GM18499 (cell line): ENCODE data around the gene PDE7B.

Experiments used
- ATAC-seq: cut with Tn5 transposase; IDR thresholded peaks from one replicate; pipeline ENCODE4 v1.9.1; 2021; ENCODE audit warnings: moderate number of reproducible peaks; ENCODE audit not compliant: insufficient read depth, unreplicated experiment

Gene PDE7B

GRCh38 chr6:135883536-135883935 is 32.0 kb downstream of the PDE7B start:
- no peak for ATAC-seq

GRCh38 chr6:135884136-135884535 is 32.6 kb downstream of the PDE7B start:
- ATAC-seq, result no peak

DNA sequence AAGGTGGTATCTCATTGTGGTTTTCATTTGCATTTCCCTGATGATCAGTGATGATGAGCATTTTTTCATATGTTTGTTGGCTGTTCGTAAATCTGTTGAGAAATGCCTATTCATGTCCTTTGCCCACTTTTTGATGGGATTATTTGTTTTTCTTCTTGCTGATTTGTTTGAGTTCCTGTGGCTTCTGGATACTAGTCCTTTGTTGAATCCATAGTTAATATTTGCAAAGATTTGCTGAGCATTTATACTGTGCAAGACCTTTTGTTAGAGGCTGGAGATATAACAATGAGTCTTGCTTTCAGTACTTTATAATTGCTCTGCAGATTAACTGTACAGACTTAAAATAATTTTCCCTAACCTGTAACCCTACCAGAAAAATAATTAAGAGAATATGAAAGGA is 35.6 kb downstream of the PDE7B start:
- ATAC-seq, result no peak

- no peak for ATAC-seq
Observed at GRCh38 chr6:135888818-135889217, 37.3 kb downstream of the PDE7B start.

GRCh38 chr6:135890876-135891275 is 39.4 kb downstream of the PDE7B start:
- ATAC-seq, result no peak

DNA sequence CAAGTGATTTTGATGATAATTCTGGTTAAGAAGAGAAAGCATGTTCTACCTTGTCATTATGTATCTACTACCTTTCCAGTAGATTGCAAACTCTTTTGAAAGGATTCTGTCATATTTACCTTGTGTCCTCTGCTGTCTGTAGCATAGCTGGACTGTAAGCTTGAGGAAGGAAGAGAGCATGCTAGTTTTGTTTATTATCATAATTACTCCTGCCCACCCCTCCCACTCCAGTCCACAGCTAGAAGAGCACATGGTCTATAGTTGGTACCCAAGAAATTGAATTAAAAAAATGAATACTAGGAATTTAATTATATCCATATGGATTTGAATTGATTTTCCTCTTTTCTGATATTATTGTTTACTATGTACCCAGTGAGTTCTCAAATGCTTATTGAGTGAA is 40.2 kb downstream of the PDE7B start:
- no peak for ATAC-seq

GRCh38 chr6:135895231-135895911 is 43.9 kb downstream of the PDE7B start:
- no peak for ATAC-seq

- ATAC-seq, result no peak
Observed at GRCh38 chr6:135897087-135897486, 45.6 kb downstream of the PDE7B start.

DNA sequence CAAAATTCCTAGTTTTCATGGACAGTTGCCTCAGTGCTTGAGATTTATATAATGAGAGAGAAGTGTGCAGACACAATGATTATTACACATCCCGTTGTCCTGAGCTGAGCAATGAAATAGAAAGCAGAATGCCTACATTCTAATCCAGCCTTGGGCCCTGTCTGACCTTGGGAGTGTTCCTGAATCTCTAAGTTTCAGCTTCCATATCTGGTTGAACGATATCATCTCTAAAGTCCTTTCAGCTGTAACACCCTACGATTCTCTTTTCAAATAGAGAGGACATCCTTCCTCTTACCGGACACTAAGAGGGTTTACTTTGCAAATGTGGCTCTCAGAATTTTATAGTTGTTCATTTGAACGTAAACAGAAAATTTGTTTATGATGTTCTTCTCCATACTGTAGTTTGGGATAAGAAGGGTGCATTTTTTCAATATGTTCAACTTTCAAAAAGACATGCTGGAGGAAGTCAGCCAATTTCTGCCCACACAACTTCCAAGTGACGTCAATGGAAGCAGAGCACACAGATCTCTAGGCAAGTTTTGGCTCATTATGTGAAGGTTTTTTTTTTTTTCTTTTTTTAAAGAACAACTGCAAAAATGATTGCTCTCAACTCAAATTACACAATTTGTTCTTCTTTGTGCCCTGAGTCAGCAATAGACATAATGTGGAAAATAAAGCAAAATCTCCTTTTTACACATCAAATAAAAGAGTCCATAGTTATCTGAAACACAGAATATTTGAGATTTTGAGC is 50.4 kb downstream of the PDE7B start:
- ATAC-seq, result no peak

DNA sequence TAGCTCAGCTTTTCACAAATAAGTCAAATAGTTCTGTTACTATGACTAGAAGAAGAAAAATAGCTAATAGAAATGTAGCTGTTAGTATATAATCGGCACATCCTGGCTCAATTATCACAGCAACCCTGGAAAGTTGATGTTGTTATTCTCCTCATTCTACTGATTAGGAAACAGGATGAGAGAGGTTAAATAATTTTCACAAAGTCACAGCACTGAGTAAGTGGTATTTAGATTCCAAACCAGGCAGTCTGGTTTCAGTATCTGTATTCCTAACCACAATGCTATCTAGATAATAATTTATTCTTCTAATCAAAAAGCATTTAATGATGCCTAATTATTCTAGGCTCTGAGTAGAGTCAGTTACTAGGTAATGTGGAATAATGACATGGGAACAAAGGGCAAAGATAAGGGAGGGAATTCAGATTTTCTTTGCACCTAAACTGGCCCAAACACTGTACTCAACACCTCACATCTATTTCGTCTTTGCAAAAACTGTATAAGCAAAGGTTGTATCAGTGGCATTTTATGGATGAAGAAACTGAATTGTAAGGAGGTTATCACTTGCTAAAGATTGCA is 51.3 kb downstream of the PDE7B start:
- no peak for ATAC-seq

- no peak for ATAC-seq
Observed at GRCh38 chr6:135904666-135905065, 53.2 kb downstream of the PDE7B start.

DNA sequence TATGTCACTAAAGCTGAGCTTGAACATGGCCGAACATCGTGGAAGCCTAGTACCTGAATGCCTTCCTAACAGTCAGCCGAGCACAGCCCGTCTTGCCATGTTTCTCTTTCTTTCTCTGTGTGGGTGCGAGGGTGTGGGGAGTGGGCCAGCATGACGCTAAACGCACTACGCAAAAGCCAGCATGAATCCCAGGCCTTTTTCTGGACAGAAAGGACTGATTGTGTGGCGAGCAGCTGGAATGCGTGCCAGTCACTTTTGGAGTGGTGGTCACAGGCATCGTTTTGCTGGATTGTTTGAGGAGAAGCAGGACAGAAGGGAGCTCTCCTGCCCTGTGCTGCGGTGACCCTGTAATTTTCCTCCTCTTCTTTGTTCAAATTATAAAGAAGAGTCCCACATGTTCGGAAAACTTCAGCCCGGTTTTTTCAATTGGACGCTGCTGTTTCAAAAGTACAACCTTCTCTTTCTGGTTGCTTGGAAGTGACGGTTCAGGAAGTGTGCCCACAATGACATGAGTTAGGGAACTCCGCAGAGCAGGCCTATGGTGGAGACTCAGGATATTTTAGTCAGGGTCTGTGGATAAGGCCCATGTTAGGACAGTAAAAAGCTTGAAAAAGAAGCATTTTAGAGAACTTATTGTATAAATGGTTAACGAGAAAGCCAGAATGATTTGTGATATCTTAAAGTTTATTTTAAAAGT is 54.3 kb downstream of the PDE7B start:
- no peak for ATAC-seq

- ATAC-seq, result no peak
Observed at GRCh38 chr6:135906542-135906941, 55.0 kb downstream of the PDE7B start.

GRCh38 chr6:135906972-135907465 is 55.5 kb downstream of the PDE7B start:
- ATAC-seq, result no peak

- no peak for ATAC-seq
Observed at GRCh38 chr6:135909737-135910387, 58.4 kb downstream of the PDE7B start.

DNA sequence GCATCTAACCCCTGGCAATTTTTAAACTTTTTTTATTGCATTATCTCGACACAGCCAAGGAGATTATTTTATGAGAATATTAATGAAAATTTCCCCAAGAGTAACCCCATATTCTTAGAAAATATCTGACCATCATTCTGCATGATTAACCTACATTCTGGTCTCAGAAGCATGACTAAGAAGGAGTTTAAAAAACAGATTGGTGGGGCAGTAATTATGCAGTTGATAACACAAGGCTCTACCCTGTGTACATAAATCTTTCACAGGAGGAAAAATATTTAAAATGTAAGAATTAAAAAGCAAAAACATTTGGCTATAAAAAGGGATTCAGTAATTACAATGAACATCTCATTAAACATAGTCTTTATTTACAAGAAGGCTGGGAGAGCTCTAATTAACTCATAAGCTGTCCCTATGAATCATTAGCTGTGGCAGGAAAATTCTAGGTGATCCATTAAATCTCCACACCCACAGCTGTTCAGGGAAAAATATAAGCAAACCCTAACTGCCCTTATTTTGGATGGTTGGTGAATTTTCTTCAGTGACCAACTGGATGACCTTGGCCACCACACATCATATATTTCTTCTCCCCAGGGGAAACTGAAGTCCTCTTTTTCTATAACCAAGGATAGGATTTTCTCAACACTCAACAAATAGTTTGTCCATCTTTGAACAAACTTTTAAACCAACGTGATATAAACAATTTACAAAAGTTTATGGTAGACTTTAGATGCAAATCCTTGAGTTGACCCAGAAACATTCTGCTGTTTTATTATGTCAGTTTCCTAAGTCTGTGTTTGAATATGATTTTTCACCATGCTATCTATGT is 59.5 kb downstream of the PDE7B start:
- ATAC-seq, result no peak

DNA sequence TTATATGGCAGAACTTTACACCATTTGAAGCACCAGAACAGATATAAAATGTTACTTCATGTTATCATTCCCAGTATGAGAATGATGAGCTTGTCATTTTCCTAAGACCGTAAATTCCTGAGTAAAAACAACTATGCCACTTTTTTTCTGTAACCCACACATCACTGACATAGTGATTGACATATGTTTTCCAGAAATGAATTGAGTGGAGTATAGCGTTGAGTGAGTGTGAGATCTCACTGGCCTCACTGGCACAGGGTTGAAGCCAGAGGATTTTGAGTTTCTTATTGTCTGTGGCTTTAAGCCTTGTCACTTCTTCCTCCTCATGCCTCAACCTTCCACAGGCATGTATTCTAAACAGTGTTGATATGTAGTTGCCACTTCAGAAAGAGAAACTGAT is 62.3 kb downstream of the PDE7B start:
- ATAC-seq, result no peak

DNA sequence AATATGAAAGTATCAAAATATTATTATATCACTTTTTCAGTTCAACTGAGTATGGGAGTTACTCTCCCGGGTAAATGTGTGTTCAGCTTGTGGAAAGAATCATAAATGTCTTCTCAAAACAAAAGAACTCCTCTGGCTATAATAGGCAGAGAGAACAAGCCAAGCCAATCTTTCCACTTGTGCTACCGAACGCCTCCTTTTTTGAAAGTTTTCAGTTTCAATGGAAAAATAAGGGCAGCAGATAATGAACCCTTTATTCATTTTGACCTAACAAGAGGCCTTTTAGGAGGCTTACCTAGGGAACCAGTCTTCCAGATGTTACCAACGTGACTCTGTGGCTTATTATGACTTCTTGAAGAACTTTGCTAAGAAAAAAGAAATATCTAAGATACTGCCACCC is 67.5 kb downstream of the PDE7B start:
- ATAC-seq, result no peak

GRCh38 chr6:135920689-135921088 is 69.2 kb downstream of the PDE7B start:
- no peak for ATAC-seq

- ATAC-seq, result no peak
Observed at GRCh38 chr6:135921188-135921587, 69.7 kb downstream of the PDE7B start.
